H9 (cell line): Measurements from ENCODE around the gene RIOK3. TPM values are rescaled to one million over a fixed set of nuclear protein-coding genes. Genes with fewer than 3 reads are reported as not detected.

Experiments used
- DNase-seq: peaks from one replicate; pipeline ENCODE4 v3.0.0-alpha.2; 2017
- H2AFZ ChIP-seq: one replicate; pipeline ENCODE4 v1.6.1; 2013; ENCODE audit warnings: mild to moderate bottlenecking, low read length, control low read depth, moderate library complexity
- H2AK5ac ChIP-seq: 2 replicates; pipeline ENCODE4 v1.6.1; 2013; ENCODE audit warnings: low read length, control low read depth, mixed read lengths; ENCODE audit not compliant: insufficient read length
- H2BK120ac ChIP-seq: one replicate; pipeline ENCODE4 v1.6.1; 2013; ENCODE audit warnings: low read depth, mild to moderate bottlenecking, low read length, control low read depth, inconsistent platforms; ENCODE audit not compliant: poor library complexity, severe bottlenecking
- H2BK12ac ChIP-seq: 2 replicates; pipeline ENCODE4 v1.6.1; 2013; ENCODE audit warnings: low read length, control low read depth, mixed read lengths, low read depth; ENCODE audit not compliant: insufficient read length
- H2BK15ac ChIP-seq: 2 replicates; pipeline ENCODE4 v1.6.1; 2013; ENCODE audit warnings: low read depth, low read length, control low read depth
- H2BK20ac ChIP-seq: one replicate; pipeline ENCODE4 v1.6.1; 2013; ENCODE audit warnings: low read depth, mild to moderate bottlenecking, low read length, control low read depth, inconsistent platforms; ENCODE audit not compliant: poor library complexity, severe bottlenecking
- H2BK5ac ChIP-seq: 2 replicates; pipeline ENCODE4 v1.6.1; 2013; ENCODE audit warnings: low read length, control low read depth, mixed read lengths; ENCODE audit not compliant: insufficient read length
- H3K14ac ChIP-seq: 2 replicates; pipeline ENCODE4 v1.6.1; 2013; ENCODE audit warnings: low read length, control low read depth; ENCODE audit not compliant: insufficient read depth
- H3K18ac ChIP-seq: 2 replicates; pipeline ENCODE4 v1.6.1; 2013; ENCODE audit warnings: low read depth, mild to moderate bottlenecking, mixed read lengths, low read length, control low read depth; ENCODE audit not compliant: insufficient read length
- H3K23ac ChIP-seq: 2 replicates; pipeline ENCODE4 v1.6.1; 2013; ENCODE audit warnings: low read length, control low read depth, mixed read lengths, low read depth; ENCODE audit not compliant: insufficient read length
- H3K23me2 ChIP-seq: 2 replicates; pipeline ENCODE4 v1.6.1; 2013; ENCODE audit warnings: low read depth, mild to moderate bottlenecking, mixed read lengths, low read length, control low read depth; ENCODE audit not compliant: insufficient read length, poor library complexity, severe bottlenecking
- H3K27ac ChIP-seq: 2 replicates; pipeline ENCODE4 v1.5.1; 2013; ENCODE audit warnings: low read length, control low read depth, mixed read lengths, low read depth; ENCODE audit not compliant: insufficient read length
- H3K27me3 ChIP-seq: 2 replicates; pipeline ENCODE4 v1.6.1; 2013; ENCODE audit warnings: low read length, control low read depth, inconsistent platforms; ENCODE audit not compliant: insufficient read depth
- H3K4ac ChIP-seq: 2 replicates; pipeline ENCODE4 v1.6.1; 2013; ENCODE audit warnings: low read depth, mild to moderate bottlenecking, control low read depth, inconsistent platforms, low read length, moderate library complexity
- H3K4me1 ChIP-seq: 2 replicates; pipeline ENCODE4 v1.6.1; 2013; ENCODE audit warnings: low read length, control low read depth, inconsistent platforms; ENCODE audit not compliant: insufficient read depth
- H3K4me2 ChIP-seq: 2 replicates; pipeline ENCODE4 v1.6.1; 2013; ENCODE audit warnings: low read length, control low read depth, mixed read lengths; ENCODE audit not compliant: insufficient read length, insufficient read depth
- H3K56ac ChIP-seq: 2 replicates; pipeline ENCODE4 v1.6.1; 2013; ENCODE audit warnings: low read depth, mild to moderate bottlenecking, mixed read lengths, low read length, control low read depth; ENCODE audit not compliant: insufficient read length
- H3K79me1 ChIP-seq: 2 replicates; pipeline ENCODE4 v1.6.1; 2013; ENCODE audit warnings: low read depth, mild to moderate bottlenecking, moderate library complexity, low read length, control low read depth, inconsistent platforms; ENCODE audit not compliant: insufficient read depth, poor library complexity, severe bottlenecking
- H3K79me2 ChIP-seq: 2 replicates; pipeline ENCODE4 v1.6.1; 2013; ENCODE audit warnings: low read length, control low read depth, inconsistent platforms; ENCODE audit not compliant: insufficient read depth
- H3K9ac ChIP-seq: 2 replicates; pipeline ENCODE4 v1.6.1; 2013; ENCODE audit warnings: low read length, control low read depth, mixed read lengths; ENCODE audit not compliant: insufficient read length; ENCODE audit errors: extremely low read depth
- H3K9me3 ChIP-seq: one replicate; pipeline ENCODE4 v1.6.1; 2013; ENCODE audit warnings: low read depth, low read length, inconsistent platforms; ENCODE audit not compliant: control insufficient read depth
- H3T11ph ChIP-seq: one replicate; pipeline ENCODE4 v1.6.1; 2013; ENCODE audit warnings: mild to moderate bottlenecking, low read length, control low read depth, inconsistent platforms
- H4K20me1 ChIP-seq: one replicate; pipeline ENCODE4 v1.6.1; 2013; ENCODE audit not compliant: control insufficient read depth, insufficient read length, insufficient read depth
- H4K5ac ChIP-seq: 2 replicates; pipeline ENCODE4 v1.6.1; 2013; ENCODE audit warnings: low read depth, mild to moderate bottlenecking, mixed read lengths, low read length, control low read depth; ENCODE audit not compliant: insufficient read length
- H4K8ac ChIP-seq: replicated peaks from 2 replicates; pipeline ENCODE4 v1.6.1; 2013; ENCODE audit warnings: low read length, control low read depth, mixed read lengths, low read depth; ENCODE audit not compliant: insufficient read length
- H4K91ac ChIP-seq: 2 replicates; pipeline ENCODE4 v1.6.1; 2013; ENCODE audit warnings: low read depth, mild to moderate bottlenecking, moderate library complexity, mixed read lengths, low read length, control low read depth; ENCODE audit not compliant: insufficient read length
- H3K27ac Mint-ChIP-seq, 3 experiments: 2 replicates in 2 of 3; 3 replicates in 1 of 3; pipeline ENCODE4 v1.8.0; 2020 to 2021; ENCODE audit warnings: mixed read lengths in 3 of 3, mild to moderate bottlenecking in 1 of 3, moderate library complexity in 1 of 3
- H3K27me3 Mint-ChIP-seq: 2 replicates; pipeline ENCODE4 v1.8.0; 2021; ENCODE audit warnings: low read depth, mild to moderate bottlenecking, moderate library complexity, mixed read lengths
- H3K36me3 Mint-ChIP-seq, 3 experiments: 2 replicates in 2 of 3; 3 replicates in 1 of 3; pipeline ENCODE4 v1.8.0; 2020 to 2021; ENCODE audit warnings: low read depth in 3 of 3, mixed read lengths in 3 of 3; ENCODE audit not compliant: insufficient read depth in 1 of 3
- H3K4me1 Mint-ChIP-seq, 2 experiments: 2 replicates each; pipeline ENCODE4 v1.8.0; 2020; ENCODE audit warnings: mixed read lengths in 2 of 2
- H3K4me3 Mint-ChIP-seq, 2 experiments: 2 replicates in 1 of 2; 3 replicates in 1 of 2; pipeline ENCODE4 v1.8.0; 2020 to 2021; ENCODE audit warnings: mild to moderate bottlenecking in 2 of 2, mixed read lengths in 2 of 2, moderate library complexity in 1 of 2
- H3K9me3 Mint-ChIP-seq, 2 experiments: 2 replicates in 1 of 2; 3 replicates in 1 of 2; pipeline ENCODE4 v1.8.0; 2020; ENCODE audit warnings: mild to moderate bottlenecking in 2 of 2, mixed read lengths in 2 of 2, moderate library complexity in 1 of 2
- CTCF ChIP-seq: fragments of 200-600 bp; sonication (generic); conservative IDR thresholded peaks from 3 replicates; pipeline ENCODE4 v1.8.0; 2021; ENCODE audit warnings: antibody characterized with exemption, mild to moderate bottlenecking
- WGBS: extraction: QIAGEN DNeasy Blood & Tissue Kit; methylation state at CpG from one replicate; pipeline ENCODE4 v1.1.7; 2013; ENCODE audit warnings: missing lambda C conversion rate, low lambda C conversion rate, mixed read lengths; ENCODE audit not compliant: insufficient read length; ENCODE audit errors: extremely low coverage; 5-methylcytosine and 5-hydroxymethylcytosine counted together
- total RNA-seq: library from RNA; stranded (reverse); gene quantifications from 2 replicates; pipeline ENCODE4 v1.2.1, GENCODE V29; 2021

The RIOK3 gene
- total RNA-seq, 1 experiment from 2014 or later = 34.6 TPM

DNA sequence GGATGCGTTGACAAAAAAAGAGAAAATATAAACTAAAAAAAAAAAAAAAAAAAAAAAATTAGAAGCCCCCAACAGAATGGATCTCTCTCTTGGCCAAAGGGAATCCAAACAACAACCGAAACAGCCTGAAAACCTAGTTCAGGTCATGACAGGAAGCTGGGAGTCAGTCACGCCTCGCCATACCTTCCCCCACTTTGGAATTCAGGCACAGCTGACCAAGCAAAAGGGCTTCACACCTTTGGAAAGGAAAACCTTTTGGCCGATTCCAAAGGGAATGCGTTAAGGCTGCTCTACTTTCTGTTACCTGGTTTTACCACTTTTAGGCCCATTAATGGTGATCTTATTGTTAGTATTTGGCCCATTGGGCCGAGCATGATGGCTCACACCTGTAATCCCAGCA is 32.3 kb downstream of the RIOK3 start:
- Histone ChIP-seq H3K18ac (no peak overlapping the region), H3K4ac (no peak overlapping the region), H3K79me2 (no peaks in the 10 kb centered on the region), H3T11ph (no peak overlapping the region), H2BK20ac (no peak overlapping the region), H2BK12ac (no peak overlapping the region), H4K20me1 (no peaks in the 10 kb centered on the region), H3K4me1 (no peaks in the 10 kb centered on the region), H4K91ac (no peak overlapping the region), H4K8ac (no peak overlapping the region), H3K4me2 (no peak overlapping the region), H3K9ac (no peak overlapping the region), H3K9me3 (no peaks in the 10 kb centered on the region), H2BK15ac (no peak overlapping the region), H3K14ac (no peak overlapping the region), H2BK120ac (no peak overlapping the region), H2BK5ac (no peak overlapping the region), H2AFZ (no peak overlapping the region), H3K56ac (no peak overlapping the region), H4K5ac (no peak overlapping the region), H3K27ac (no peak overlapping the region), H3K27me3 (no peaks in the 10 kb centered on the region), H2AK5ac (no peak overlapping the region), H3K79me1 (no peaks in the 10 kb centered on the region), H3K23me2 (no peaks in the 10 kb centered on the region), H3K23ac (no peak overlapping the region)
- H3K27me3 Mint-ChIP-seq = no peaks in the 10 kb centered on the region
- TF ChIP-seq CTCF = no peak
- H3K4me3 Mint-ChIP-seq = no peak overlapping the region
- WGBS = no CpG with 5 or more reads among the region's 7 CpGs
- peaks cover 9 to 20% of the 10 kb centered on the region in 2 experiments for H3K4me1 Mint-ChIP-seq
- no peaks in the 10 kb centered on the region for H3K9me3 Mint-ChIP-seq
- peaks cover 0 to 18% (median 2%) of the 10 kb centered on the region in 3 experiments; a peak in 6 of 7 replicates for H3K36me3 Mint-ChIP-seq
- no peak for DNase-seq
- no peak overlapping the region for H3K27ac Mint-ChIP-seq
